ENCODE data around the gene FNDC3B. TPM values are rescaled to one million over a fixed set of nuclear protein-coding genes. Genes with fewer than 3 reads are reported as not detected.
"Not testable (repeated sequence)": the region's sequence is repeated elsewhere in the genome, so short reads cannot be mapped to it uniquely, and the experiment has no call there.

FNDC3B gene
- total RNA-seq, 4 donors from 2014 or later: 114 to 217 (median 164) TPM

- ATAC-seq (ENCODE audit: low FRiP score): no peak
- no peak for TF ChIP-seq CTCF (IDR thresholded peaks at IDR 0.05)
- no peak for DNase-seq (ENCODE audit: low spot score)
Measured at GRCh38 chr3:172367205-172368105, 328.1 kb downstream of the FNDC3B start.

- ATAC-seq (ENCODE audit: low FRiP score); DNase-seq (ENCODE audit: low spot score): not testable (repeated sequence)
Measured at GRCh38 chr3:172368556-172368955, 329.2 kb downstream of the FNDC3B start.

- ATAC-seq (ENCODE audit: low FRiP score) (no peak), DNase-seq (ENCODE audit: low spot score) (no peak)
- no peak for TF ChIP-seq CTCF (IDR thresholded peaks at IDR 0.05)
Measured at GRCh38 chr3:172369590-172370259, 330.3 kb downstream of the FNDC3B start.

GRCh38 chr3:172370419-172370818, 331.0 kb downstream of the FNDC3B start:
- no peak for TF ChIP-seq CTCF (IDR thresholded peaks at IDR 0.05)
- ATAC-seq (ENCODE audit: low FRiP score) (no peak), DNase-seq (ENCODE audit: low spot score) (no peak)

- no peak for TF ChIP-seq CTCF (IDR thresholded peaks at IDR 0.05)
- ATAC-seq (ENCODE audit: low FRiP score) (no peak), DNase-seq (ENCODE audit: low spot score) (no peak)
Measured at GRCh38 chr3:172371544-172371943, 332.2 kb downstream of the FNDC3B start.

- DNase-seq (ENCODE audit: low spot score) (no peak), ATAC-seq (ENCODE audit: low FRiP score) (no peak)
- TF ChIP-seq CTCF (IDR thresholded peaks at IDR 0.05): no peak
Measured at GRCh38 chr3:172372895-172373294, 333.5 kb downstream of the FNDC3B start.

- ATAC-seq (ENCODE audit: low FRiP score) (no peak), DNase-seq (ENCODE audit: low spot score) (no peak)
- TF ChIP-seq CTCF (IDR thresholded peaks at IDR 0.05): no peak
Measured at GRCh38 chr3:172373912-172374311, 334.5 kb downstream of the FNDC3B start.

All from omental fat pad (tissue), 4 donors.